ENCODE measurements around the gene RAD18. TPM values are rescaled to one million over a fixed set of nuclear protein-coding genes. Genes with fewer than 3 reads are reported as not detected.

RAD18 gene
- total and polyA plus RNA-seq, 2 experiments from 2014 or later: 14.3 to 17.5 TPM

GRCh38 chr3:8990266-8991215 is 27.3 kb upstream of the RAD18 start:
- DNase-seq: no peak
- no peak overlapping the region for H3K4me2 ChIP-seq (ENCODE audit: unreplicated experiment)
- H3K9me3 ChIP-seq (ENCODE audit: low read depth): no peaks in the 10 kb centered on the region
- H3F3A ChIP-seq (ENCODE audit: insufficient read depth): no peaks in the 10 kb centered on the region
- no peak for TF ChIP-seq EZH2 (IDR thresholded peaks at IDR 0.05; ENCODE audit: insufficient read depth, poor library complexity, severe bottlenecking)
- TF ChIP-seq EZH2phosphoT487 (IDR thresholded peaks at IDR 0.05; ENCODE audit: insufficient read depth, low read depth): no peak
- in situ Hi-C loops (cut with MboI): no loop called here
- 84 to 93% methylated on average over 28 to 36 of the region's 36 CpGs for WGBS, 2 experiments (ENCODE audit: low coverage in 1 of 2, low lambda C conversion rate in 2 of 2, missing lambda C conversion rate in 2 of 2)
- no peaks in the 10 kb centered on the region for H4K20me1 ChIP-seq (ENCODE audit: insufficient read depth)
- no peak overlapping the region for H3K27ac ChIP-seq
- H3K9ac ChIP-seq: no peak overlapping the region
- no peaks in the 10 kb centered on the region for H3K79me2 ChIP-seq (ENCODE audit: insufficient read depth)
- H3K36me3 ChIP-seq (ENCODE audit: low read depth): no peaks in the 10 kb centered on the region
- no peaks in the 10 kb centered on the region for H3K9me2 ChIP-seq (ENCODE audit: insufficient read depth)
- H3K27me3 ChIP-seq (replicated peaks; ENCODE audit: insufficient read depth): no peaks in the 10 kb centered on the region
- no peaks in the 10 kb centered on the region for H3K4me1 ChIP-seq (ENCODE audit: insufficient read depth)
- H3K4me3 ChIP-seq: no peak overlapping the region
- H2AFZ ChIP-seq: no peak overlapping the region

GRCh38 chr3:8988791-8989558 is 25.7 kb upstream of the RAD18 start:
- no peak overlapping the region for H3K9ac ChIP-seq
- DNase-seq: no peak
- no peaks in the 10 kb centered on the region for H3K27me3 ChIP-seq (replicated peaks; ENCODE audit: insufficient read depth)
- 87 to 88% methylated on average over 7 to 8 of the region's 8 CpGs for WGBS, 2 experiments (ENCODE audit: low coverage in 1 of 2, low lambda C conversion rate in 2 of 2, missing lambda C conversion rate in 2 of 2)
- H3K9me2 ChIP-seq (ENCODE audit: insufficient read depth): no peaks in the 10 kb centered on the region
- H3K4me3 ChIP-seq: no peak overlapping the region
- no peaks in the 10 kb centered on the region for H3F3A ChIP-seq (ENCODE audit: insufficient read depth)
- in situ Hi-C loops (cut with MboI): no loop called here
- H3K79me2 ChIP-seq (ENCODE audit: insufficient read depth): no peaks in the 10 kb centered on the region
- H3K4me2 ChIP-seq (ENCODE audit: unreplicated experiment): no peak overlapping the region
- no peak overlapping the region for H3K27ac ChIP-seq
- H3K36me3 ChIP-seq (ENCODE audit: low read depth): no peaks in the 10 kb centered on the region
- H3K9me3 ChIP-seq (ENCODE audit: low read depth): no peaks in the 10 kb centered on the region
- no peak overlapping the region for H2AFZ ChIP-seq
- no peaks in the 10 kb centered on the region for H4K20me1 ChIP-seq (ENCODE audit: insufficient read depth)
- TF ChIP-seq EZH2phosphoT487 (IDR thresholded peaks at IDR 0.05; ENCODE audit: insufficient read depth, low read depth) (no peak), EZH2 (IDR thresholded peaks at IDR 0.05; ENCODE audit: insufficient read depth, poor library complexity, severe bottlenecking) (no peak)
- no peaks in the 10 kb centered on the region for H3K4me1 ChIP-seq (ENCODE audit: insufficient read depth)

GRCh38 chr3:8988384-8988655 is 25.0 kb upstream of the RAD18 start:
- WGBS, 2 experiments (ENCODE audit: low coverage in 1 of 2, low lambda C conversion rate in 2 of 2, missing lambda C conversion rate in 2 of 2): 12 to 24% methylated on average over 2 of the region's 2 CpGs
- in situ Hi-C loops (cut with MboI): no loop called here
- no peak overlapping the region for H2AFZ ChIP-seq

GRCh38 chr3:8987645-8988383 is 24.5 kb upstream of the RAD18 start:
- Histone ChIP-seq H3K4me3 (no peak overlapping the region), H4K20me1 (ENCODE audit: insufficient read depth) (no peaks in the 10 kb centered on the region), H3K9me3 (ENCODE audit: low read depth) (no peaks in the 10 kb centered on the region), H3K36me3 (ENCODE audit: low read depth) (no peaks in the 10 kb centered on the region), H3K4me2 (ENCODE audit: unreplicated experiment) (no peak overlapping the region), H3K27me3 (replicated peaks; ENCODE audit: insufficient read depth) (no peaks in the 10 kb centered on the region), H3K79me2 (ENCODE audit: insufficient read depth) (no peaks in the 10 kb centered on the region), H3K9ac (no peak overlapping the region), H3F3A (ENCODE audit: insufficient read depth) (no peaks in the 10 kb centered on the region), H3K27ac (no peak overlapping the region), H2AFZ (no peak overlapping the region), H3K4me1 (ENCODE audit: insufficient read depth) (no peaks in the 10 kb centered on the region), H3K9me2 (ENCODE audit: insufficient read depth) (no peaks in the 10 kb centered on the region)
- WGBS, 2 experiments (ENCODE audit: low coverage in 1 of 2, low lambda C conversion rate in 2 of 2, missing lambda C conversion rate in 2 of 2): 43 to 48% methylated on average over 15 of the region's 15 CpGs
- in situ Hi-C loops (cut with MboI): no loop called here
- DNase-seq: peak; percentile 76
- TF ChIP-seq EZH2phosphoT487 (IDR thresholded peaks at IDR 0.05; ENCODE audit: insufficient read depth, low read depth) (no peak), EZH2 (IDR thresholded peaks at IDR 0.05; ENCODE audit: insufficient read depth, poor library complexity, severe bottlenecking) (no peak)

More at GRCh38 chr3:8988384-8988655, 25.0 kb upstream of the RAD18 start:
- TF ChIP-seq EZH2phosphoT487 (IDR thresholded peaks at IDR 0.05; ENCODE audit: insufficient read depth, low read depth) (no peak), EZH2 (IDR thresholded peaks at IDR 0.05; ENCODE audit: insufficient read depth, poor library complexity, severe bottlenecking) (no peak)
- Histone ChIP-seq H3K4me3 (no peak overlapping the region), H3K27ac (no peak overlapping the region), H3K79me2 (ENCODE audit: insufficient read depth) (no peaks in the 10 kb centered on the region), H3K4me1 (ENCODE audit: insufficient read depth) (no peaks in the 10 kb centered on the region), H3K4me2 (ENCODE audit: unreplicated experiment) (no peak overlapping the region), H4K20me1 (ENCODE audit: insufficient read depth) (no peaks in the 10 kb centered on the region), H3K36me3 (ENCODE audit: low read depth) (no peaks in the 10 kb centered on the region), H3K9ac (no peak overlapping the region), H3K9me3 (ENCODE audit: low read depth) (no peaks in the 10 kb centered on the region), H3F3A (ENCODE audit: insufficient read depth) (no peaks in the 10 kb centered on the region), H3K9me2 (ENCODE audit: insufficient read depth) (no peaks in the 10 kb centered on the region), H3K27me3 (replicated peaks; ENCODE audit: insufficient read depth) (no peaks in the 10 kb centered on the region)
- DNase-seq: no peak
